ENCODE data around the gene MOV10L1.

The MOV10L1 gene

GRCh38 chr22:50175921-50176849 lies 86.4 kb downstream of the MOV10L1 start:
- DNase-seq, result no peak

GRCh38 chr22:50176850-50177536 lies 87.2 kb downstream of the MOV10L1 start:
- DNase-seq, result no peak

DNA sequence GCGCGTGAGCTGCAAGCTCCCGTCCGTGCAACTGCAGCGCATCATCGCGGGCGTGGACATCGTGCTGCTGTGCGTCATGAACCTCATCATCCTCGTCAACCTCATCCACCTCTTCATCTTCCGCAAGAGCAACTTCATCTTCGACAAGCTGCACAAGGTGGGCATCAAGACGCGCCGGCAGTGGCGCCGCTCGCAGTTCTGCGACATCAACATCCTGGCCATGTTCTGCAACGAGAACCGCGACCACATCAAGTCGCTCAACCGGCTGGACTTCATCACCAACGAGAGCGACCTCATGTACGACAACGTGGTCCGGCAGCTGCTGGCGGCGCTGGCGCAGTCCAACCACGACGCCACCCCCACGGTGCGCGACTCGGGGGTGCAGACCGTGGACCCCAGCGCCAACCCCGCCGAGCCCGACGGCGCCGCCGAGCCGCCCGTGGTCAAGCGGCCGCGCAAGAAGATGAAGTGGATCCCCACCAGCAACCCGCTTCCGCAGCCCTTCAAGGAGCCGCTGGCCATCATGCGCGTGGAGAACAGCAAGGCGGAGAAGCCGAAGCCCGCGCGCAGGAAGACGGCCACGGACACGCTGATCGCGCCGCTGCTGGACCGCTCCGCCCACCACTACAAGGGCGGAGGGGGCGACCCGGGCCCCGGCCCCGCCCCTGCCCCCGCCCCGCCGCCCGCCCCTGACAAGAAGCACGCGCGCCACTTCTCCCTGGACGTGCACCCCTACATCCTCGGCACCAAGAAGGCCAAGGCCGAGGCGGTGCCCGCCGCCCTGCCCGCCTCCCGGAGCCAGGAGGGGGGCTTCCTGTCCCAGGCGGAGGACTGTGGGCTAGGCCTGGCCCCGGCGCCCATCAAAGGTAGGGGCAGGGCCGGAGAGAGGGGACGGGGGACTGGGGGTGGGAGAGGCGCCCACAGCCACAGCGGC lies 88.0 kb downstream of the MOV10L1 start:
- DNase-seq, result no peak

- no peak for DNase-seq
Observed at GRCh38 chr22:50178471-50178864, 88.7 kb downstream of the MOV10L1 start.

- no peak for DNase-seq
Observed at GRCh38 chr22:50178871-50179869, 89.4 kb downstream of the MOV10L1 start.

GRCh38 chr22:50179937-50180726 lies 90.3 kb downstream of the MOV10L1 start:
- no peak for DNase-seq

DNA sequence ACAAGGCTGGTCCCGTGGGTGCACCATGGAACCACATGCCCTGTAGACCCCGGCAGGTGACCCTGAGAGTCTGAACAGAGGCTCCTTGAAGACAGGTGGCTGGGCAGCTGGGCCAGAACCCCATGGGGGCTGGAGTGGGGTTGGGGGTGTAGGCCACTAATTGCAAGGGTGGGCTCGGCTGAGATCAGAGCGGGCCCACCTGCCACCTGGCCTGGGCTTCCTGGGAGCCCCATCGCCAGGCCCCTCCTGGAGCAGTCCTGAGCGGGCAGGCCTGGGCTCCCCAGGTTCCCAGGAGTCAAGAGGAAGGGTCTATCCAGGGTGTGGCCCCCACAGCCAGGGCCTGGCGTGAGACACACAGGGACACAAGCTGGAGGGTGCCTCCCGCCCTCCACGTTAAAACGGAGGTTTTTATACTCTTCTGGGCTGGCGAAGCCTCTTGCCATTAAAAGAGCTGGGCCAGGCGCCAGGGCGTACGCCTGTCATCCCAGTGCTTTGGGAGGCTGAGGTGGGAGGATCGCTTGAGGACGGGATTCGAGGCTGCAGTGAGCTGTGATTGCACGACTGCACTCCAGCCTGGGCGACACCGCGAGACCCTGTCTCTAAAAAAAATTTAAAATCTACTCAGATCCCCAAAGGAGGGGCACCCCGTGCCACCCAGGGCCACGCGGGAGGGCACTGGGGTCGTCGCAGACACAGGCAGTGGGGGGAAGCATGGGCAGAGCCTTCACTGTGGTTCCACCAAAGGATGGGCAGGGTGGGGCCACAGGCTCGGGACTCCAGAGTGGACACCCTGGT lies 91.1 kb downstream of the MOV10L1 start:
- DNase-seq, result no peak

- DNase-seq, result no peak
Observed at GRCh38 chr22:50182176-50183081, 92.6 kb downstream of the MOV10L1 start.

DNA sequence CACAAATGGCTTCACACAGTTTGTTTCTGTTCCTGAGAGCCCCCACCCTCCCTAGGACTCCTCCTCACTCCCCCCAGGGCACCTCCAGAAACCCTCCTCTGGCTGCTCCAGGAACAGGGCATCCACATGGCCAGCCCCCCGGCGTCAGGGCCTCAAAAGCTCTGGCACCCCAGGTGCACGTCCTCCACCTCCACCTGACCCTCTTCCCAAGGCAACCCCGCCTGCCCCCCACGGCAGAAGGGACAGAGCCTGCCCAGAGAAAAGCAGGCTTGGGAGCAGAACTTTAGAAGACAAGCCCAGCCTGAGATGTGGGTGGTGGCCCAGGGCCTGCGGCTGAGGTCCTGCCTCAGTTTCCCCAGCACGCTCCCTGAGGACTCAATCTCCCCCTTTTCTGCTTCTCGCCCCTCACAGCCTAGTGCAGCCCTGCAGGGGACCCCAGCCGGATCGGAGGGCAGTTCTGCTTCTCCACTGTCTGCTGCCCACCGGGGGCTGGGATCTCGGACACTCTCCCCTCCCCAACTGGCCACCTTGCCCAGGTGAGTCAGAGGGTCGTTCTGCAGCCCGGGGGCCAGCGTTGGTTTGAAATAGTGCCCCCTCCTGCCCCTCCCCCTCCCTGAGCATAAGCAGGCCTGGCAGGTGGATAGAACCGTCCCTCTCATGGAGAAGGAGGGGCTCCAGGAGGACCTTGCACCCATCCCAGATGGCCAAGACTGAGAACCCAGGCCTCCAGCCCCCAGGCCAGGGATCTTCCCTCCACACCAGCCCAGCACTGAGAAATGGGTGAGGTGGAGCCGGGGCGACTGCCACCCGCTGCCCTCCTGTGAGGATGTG lies 93.5 kb downstream of the MOV10L1 start:
- no peak for DNase-seq

DNA sequence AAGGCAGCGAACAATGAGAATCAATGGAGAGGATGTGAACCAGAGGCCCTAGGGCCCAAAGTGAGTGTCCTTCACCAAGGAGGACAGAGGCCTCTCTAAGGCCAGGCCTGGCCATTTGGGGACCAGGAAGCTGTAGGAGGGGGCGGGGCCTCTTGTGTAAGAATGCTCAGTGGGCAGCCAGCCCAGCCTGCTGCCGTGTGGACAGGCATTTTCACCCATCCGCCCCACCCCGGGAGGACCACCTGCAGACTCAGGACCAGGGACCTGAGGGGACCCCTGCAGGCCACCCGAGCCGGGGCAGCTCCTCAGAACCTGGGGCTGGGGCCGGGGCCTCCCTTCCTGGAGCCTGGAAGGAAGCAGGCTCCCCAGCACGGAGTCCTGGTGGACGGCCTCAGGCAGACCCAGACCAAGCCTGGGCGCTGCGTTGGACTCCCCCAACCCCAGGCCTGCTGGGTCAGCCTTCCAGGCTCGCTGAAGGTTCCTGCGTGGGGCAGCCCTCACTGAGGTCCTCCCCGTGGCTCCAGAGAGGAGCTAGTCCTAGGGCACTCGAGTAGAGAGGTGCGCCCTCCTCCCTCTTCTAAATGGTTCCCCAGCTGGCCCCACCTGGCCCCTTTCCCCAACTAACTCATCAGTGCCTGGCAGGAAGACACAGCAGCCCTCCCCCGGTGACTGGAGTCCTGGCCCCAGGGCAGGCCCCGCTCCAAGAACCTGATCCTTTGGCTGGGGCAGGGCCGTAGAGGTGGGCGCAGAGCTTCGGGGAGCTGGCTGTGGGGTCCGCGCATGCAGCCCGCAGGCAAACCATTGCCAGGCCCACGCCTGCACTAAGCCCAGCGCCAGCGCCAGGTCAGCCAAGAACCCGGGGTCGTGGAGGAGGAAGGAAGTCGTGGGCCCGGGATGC lies 94.4 kb downstream of the MOV10L1 start:
- peak in 13 of 51 donors; percentile 20 to 61 (median 41) for DNase-seq

DNA sequence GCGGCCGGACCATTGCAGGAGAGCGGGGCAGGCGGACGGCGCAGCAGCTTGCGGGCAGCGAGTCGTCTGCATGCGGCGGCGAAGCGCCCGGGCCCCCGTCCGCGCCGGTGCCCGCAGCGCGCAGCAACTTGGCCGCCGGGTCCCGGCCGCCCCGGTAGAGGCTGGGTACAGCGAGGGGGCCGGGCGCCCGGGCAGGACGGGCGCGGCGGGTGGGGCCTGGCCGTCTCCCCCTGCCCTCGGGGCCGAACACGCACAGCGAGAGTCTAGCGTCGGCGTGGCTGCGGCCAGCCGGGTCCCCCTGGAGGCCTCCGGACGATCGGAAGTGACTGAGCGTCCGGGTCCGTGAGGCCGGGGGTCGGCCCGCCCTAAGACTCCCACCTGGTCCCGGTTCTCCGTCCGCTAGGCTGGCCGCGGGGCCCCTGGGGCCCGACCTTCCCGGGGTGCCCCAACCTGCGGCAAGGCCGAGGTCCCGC lies 95.1 kb downstream of the MOV10L1 start:
- no peak for DNase-seq

DNA sequence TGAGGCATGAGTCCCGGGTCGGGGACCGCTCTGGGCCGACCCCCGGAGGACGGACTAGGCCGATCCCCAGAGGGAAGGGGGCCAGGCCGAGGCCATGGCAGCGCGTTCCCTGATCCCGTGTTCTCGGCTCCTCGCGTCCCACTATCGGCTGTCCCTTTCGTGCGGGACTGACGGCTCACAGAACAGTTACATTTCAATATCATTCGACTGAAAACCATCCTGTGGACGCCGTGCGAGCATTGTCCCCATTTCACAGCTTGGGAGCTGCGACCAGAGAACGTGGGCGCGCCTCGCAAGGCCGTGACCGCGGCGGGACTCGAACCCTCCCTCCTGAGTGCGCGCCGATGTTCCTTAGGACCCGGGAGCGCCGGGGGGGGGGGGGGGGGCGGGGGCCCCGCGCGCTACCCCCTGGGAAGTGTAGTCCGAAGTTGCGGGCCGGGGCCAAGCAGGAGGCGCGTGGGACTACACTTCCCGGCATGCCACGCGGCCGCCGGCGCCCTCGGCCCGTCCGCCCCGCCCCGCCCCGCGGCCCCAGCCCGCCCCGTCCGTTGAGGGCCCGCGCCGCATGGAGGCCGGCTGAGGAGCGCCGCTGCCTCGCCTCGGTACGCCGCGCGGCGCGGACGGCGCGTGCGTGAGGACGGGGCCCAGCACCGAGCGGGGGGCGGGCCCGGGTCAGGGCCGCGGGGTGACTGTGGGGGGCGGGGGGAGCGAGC lies 95.7 kb downstream of the MOV10L1 start, which contains the start of gene TRABD:
TRABD (plus strand) TSS at position 539 of the 713 bp plus-strand sequence. CDS start 7,148 bp downstream, outside the sequence.
- DNase-seq, result peak; percentile 22 to 94 (median 80)

GRCh38 chr22:50186181-50186714 lies 96.4 kb downstream of the MOV10L1 start:
- no peak for DNase-seq

All from hypothalamus (tissue), 51 donors.